Astrocyte (in vitro differentiated cells and primary cell): ENCODE results near the gene LIF. TPM values are rescaled to one million over a fixed set of nuclear protein-coding genes. Genes with fewer than 3 reads are reported as not detected.

Experiments used
- DNase-seq: peaks from one replicate; pipeline ENCODE4 v3.0.0-alpha.2; 2010; ENCODE audit warnings: low read depth
- FAIRE-seq: peaks from 2 replicates; lab custom pipeline; 2011; peaks lifted over from hg19 to GRCh38; lab: Jason Lieb, UNC
- H2AFZ ChIP-seq: 2 replicates; pipeline ENCODE4 v1.6.0; 2012; ENCODE audit warnings: low read depth, low read length, inconsistent platforms
- H3K27ac ChIP-seq: 2 replicates; pipeline ENCODE4 v1.5.1; 2011; ENCODE audit warnings: low read depth, low read length, inconsistent platforms
- H3K27me3 ChIP-seq: 2 replicates; pipeline ENCODE4 v1.6.0; 2011; ENCODE audit warnings: low read length, inconsistent platforms; ENCODE audit not compliant: insufficient read depth
- H3K36me3 ChIP-seq: 2 replicates; pipeline ENCODE4 v1.5.1; 2011; ENCODE audit warnings: low read length, inconsistent platforms; ENCODE audit not compliant: insufficient read depth
- H3K4me1 ChIP-seq: 2 replicates; pipeline ENCODE4 v1.5.1; 2011; ENCODE audit warnings: low read length, inconsistent platforms; ENCODE audit not compliant: insufficient read depth
- H3K4me2 ChIP-seq: 2 replicates; pipeline ENCODE4 v1.6.0; 2012; ENCODE audit warnings: low read length, inconsistent platforms
- H3K4me3 ChIP-seq: 2 replicates; pipeline ENCODE4 v1.5.1; 2011; ENCODE audit warnings: low read depth, mild to moderate bottlenecking, low read length, inconsistent platforms; ENCODE audit not compliant: insufficient read depth
- H3K79me2 ChIP-seq: 2 replicates; pipeline ENCODE4 v1.6.0; 2012; ENCODE audit warnings: mild to moderate bottlenecking, low read length, inconsistent platforms; ENCODE audit not compliant: insufficient read depth
- H3K9ac ChIP-seq: 2 replicates; pipeline ENCODE4 v1.6.0; 2012; ENCODE audit warnings: mild to moderate bottlenecking, low read length, inconsistent platforms
- H3K9me3 ChIP-seq: 2 replicates; pipeline ENCODE4 v1.5.1; 2012; ENCODE audit warnings: low read depth, mild to moderate bottlenecking, low read length, inconsistent platforms; ENCODE audit not compliant: insufficient read depth
- H4K20me1 ChIP-seq: 2 replicates; pipeline ENCODE4 v1.6.0; 2012; ENCODE audit warnings: low read length, inconsistent platforms; ENCODE audit not compliant: insufficient read depth
- H3K27ac Mint-ChIP-seq: one replicate; pipeline ENCODE4 v1.8.0; 2021; ENCODE audit warnings: mild to moderate bottlenecking, mixed read lengths; ENCODE audit not compliant: unreplicated experiment
- H3K27me3 Mint-ChIP-seq: one replicate; pipeline ENCODE4 v1.8.0; 2021; ENCODE audit warnings: low read depth, mixed read lengths; ENCODE audit not compliant: unreplicated experiment
- H3K36me3 Mint-ChIP-seq: one replicate; pipeline ENCODE4 v1.8.0; 2021; ENCODE audit warnings: low read depth, mixed read lengths; ENCODE audit not compliant: unreplicated experiment
- H3K4me1 Mint-ChIP-seq: one replicate; pipeline ENCODE4 v1.8.0; 2021; ENCODE audit warnings: low read depth, mixed read lengths; ENCODE audit not compliant: unreplicated experiment
- H3K4me3 Mint-ChIP-seq: one replicate; pipeline ENCODE4 v1.8.0; 2021; ENCODE audit warnings: mild to moderate bottlenecking, moderate library complexity, mixed read lengths; ENCODE audit not compliant: unreplicated experiment
- H3K9me3 Mint-ChIP-seq: one replicate; pipeline ENCODE4 v1.8.0; 2021; ENCODE audit warnings: mild to moderate bottlenecking, mixed read lengths; ENCODE audit not compliant: unreplicated experiment
- CTCF ChIP-seq: IDR thresholded peaks from 2 replicates; pipeline ENCODE4 v1.5.1; 2011; ENCODE audit warnings: low read depth, mild to moderate bottlenecking, inconsistent platforms, low read length, moderate library complexity; ENCODE audit not compliant: insufficient read depth
- EZH2 ChIP-seq: IDR thresholded peaks from 2 replicates; pipeline ENCODE4 v1.6.1; 2012; ENCODE audit warnings: mild to moderate bottlenecking, low read length, inconsistent platforms; ENCODE audit not compliant: insufficient read depth
- total RNA-seq: library from RNA; stranded (reverse); gene quantifications from 2 replicates; pipeline ENCODE4 v1.2.1, GENCODE V29; 2021

The LIF gene
- total RNA-seq, 1 donor from 2014 or later = 63.3 TPM

- no peaks in the 10 kb centered on the region for H3K9me3 ChIP-seq
- H3K36me3 Mint-ChIP-seq = peaks cover 25% of the 10 kb centered on the region
- H3K4me3 Mint-ChIP-seq = no peak overlapping the region
- TF ChIP-seq CTCF (no peak), EZH2 (no peak)
- peaks cover 23% of the 10 kb centered on the region for H3K36me3 ChIP-seq
- no peaks in the 10 kb centered on the region for H3K4me1 Mint-ChIP-seq
- no peak for FAIRE-seq
- no peak overlapping the region for H3K9ac ChIP-seq
- H3K27me3 ChIP-seq = no peaks in the 10 kb centered on the region
- peaks cover 29% of the 10 kb centered on the region for H3K4me1 ChIP-seq
- H3K27ac ChIP-seq = no peak overlapping the region
- H3K4me3 ChIP-seq = no peak overlapping the region
- H3K9me3 Mint-ChIP-seq = no peaks in the 10 kb centered on the region
- peaks cover 48% of the 10 kb centered on the region for H4K20me1 ChIP-seq
- DNase-seq = no peak
- peaks cover 3% of the 10 kb centered on the region for H3K79me2 ChIP-seq
- H3K4me2 ChIP-seq = no peak overlapping the region
- H2AFZ ChIP-seq = no peak overlapping the region
- no peak overlapping the region for H3K27ac Mint-ChIP-seq
- no peaks in the 10 kb centered on the region for H3K27me3 Mint-ChIP-seq
Measured at GRCh38 chr22:30293026-30293425, 46.5 kb upstream of the LIF start.

- Histone ChIP-seq H3K9ac (no peak overlapping the region), H3K36me3 (peaks cover 23% of the 10 kb centered on the region), H2AFZ (no peak overlapping the region), H3K4me2 (no peak overlapping the region), H3K27me3 (no peaks in the 10 kb centered on the region), H4K20me1 (peaks cover 41% of the 10 kb centered on the region), H3K79me2 (peaks cover 3% of the 10 kb centered on the region), H3K4me3 (no peak overlapping the region), H3K4me1 (peaks cover 29% of the 10 kb centered on the region), H3K9me3 (no peaks in the 10 kb centered on the region), H3K27ac (no peak overlapping the region)
- no peaks in the 10 kb centered on the region for H3K4me1 Mint-ChIP-seq
- H3K4me3 Mint-ChIP-seq = no peak overlapping the region
- no peaks in the 10 kb centered on the region for H3K9me3 Mint-ChIP-seq
- no peak for TF ChIP-seq EZH2
- TF ChIP-seq CTCF = no peak
- H3K27me3 Mint-ChIP-seq = no peaks in the 10 kb centered on the region
- no peak overlapping the region for H3K27ac Mint-ChIP-seq
- DNase-seq (no peak), FAIRE-seq (no peak)
- H3K36me3 Mint-ChIP-seq = peaks cover 26% of the 10 kb centered on the region
Measured at GRCh38 chr22:30292069-30292970, 45.8 kb upstream of the LIF start.
